ENCODE results near the gene KIF26B. TPM values are rescaled to one million over a fixed set of nuclear protein-coding genes. Genes with fewer than 3 reads are reported as not detected.

KIF26B gene
- total and polyA plus RNA-seq, 8 donors, result 0.27 to 4.5 (median 0.63) TPM

DNA sequence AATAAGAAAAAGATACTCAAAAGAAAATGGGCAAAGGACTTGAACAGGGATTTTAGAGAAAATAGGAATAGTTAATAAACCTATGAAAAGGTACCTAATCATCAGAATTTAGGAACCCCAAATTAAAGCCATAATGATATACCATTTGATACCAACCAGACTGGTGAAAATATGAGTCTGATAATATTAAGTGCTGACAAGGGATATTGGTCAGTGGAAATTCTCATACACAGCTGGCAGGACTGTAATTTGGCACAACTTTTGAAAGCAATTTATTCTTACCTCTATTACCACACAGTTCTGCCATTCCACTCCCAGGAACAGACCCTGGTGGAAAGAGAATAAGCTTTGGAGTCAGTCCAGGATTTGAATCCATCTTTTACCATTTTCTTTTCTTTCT is 111.3 kb downstream of the KIF26B start:
- no peaks in the 10 kb centered on the region for H3K4me1 ChIP-seq
- H3K9me3 ChIP-seq, result no peaks in the 10 kb centered on the region
- FAIRE-seq (no peak), DNase-seq (no peak), ATAC-seq (no peak)
- H3K27me3 ChIP-seq, result peaks cover 0 to 4% (median 0%) of the 10 kb centered on the region in 4 donors
- TF ChIP-seq, protein P1, sequence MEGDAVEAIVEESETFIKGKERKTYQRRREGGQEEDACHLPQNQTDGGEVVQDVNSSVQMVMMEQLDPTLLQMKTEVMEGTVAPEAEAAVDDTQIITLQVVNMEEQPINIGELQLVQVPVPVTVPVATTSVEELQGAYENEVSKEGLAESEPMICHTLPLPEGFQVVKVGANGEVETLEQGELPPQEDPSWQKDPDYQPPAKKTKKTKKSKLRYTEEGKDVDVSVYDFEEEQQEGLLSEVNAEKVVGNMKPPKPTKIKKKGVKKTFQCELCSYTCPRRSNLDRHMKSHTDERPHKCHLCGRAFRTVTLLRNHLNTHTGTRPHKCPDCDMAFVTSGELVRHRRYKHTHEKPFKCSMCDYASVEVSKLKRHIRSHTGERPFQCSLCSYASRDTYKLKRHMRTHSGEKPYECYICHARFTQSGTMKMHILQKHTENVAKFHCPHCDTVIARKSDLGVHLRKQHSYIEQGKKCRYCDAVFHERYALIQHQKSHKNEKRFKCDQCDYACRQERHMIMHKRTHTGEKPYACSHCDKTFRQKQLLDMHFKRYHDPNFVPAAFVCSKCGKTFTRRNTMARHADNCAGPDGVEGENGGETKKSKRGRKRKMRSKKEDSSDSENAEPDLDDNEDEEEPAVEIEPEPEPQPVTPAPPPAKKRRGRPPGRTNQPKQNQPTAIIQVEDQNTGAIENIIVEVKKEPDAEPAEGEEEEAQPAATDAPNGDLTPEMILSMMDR (IDR thresholded peaks at IDR 0.05), result no peak
- intact Hi-C loops (cut with DNase I), result no loop called here
- no peak overlapping the region for H3K27ac ChIP-seq
- H3K4me3 ChIP-seq, result no peak overlapping the region
- no peaks in the 10 kb centered on the region for H3K36me3 ChIP-seq

DNA sequence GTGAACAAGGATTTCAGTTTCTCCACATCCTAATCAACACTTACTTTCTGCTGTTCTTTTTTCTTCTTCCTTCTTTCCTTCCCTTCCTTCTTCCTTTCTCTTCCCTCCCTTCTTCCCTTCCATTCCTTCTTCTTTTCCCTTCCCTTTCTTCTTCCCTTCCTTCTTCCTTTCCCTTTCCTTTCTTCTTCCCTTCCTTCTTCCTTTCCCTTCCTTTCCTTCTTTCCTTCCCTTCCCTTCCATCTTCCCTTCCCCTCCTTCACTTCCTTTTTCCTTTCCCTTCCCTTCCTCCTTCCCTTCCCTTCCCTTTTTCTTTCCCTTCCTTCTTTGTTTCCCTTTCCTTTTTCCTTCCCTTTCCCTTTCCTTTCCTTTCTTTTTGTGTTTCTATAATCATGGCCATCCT is 115.3 kb downstream of the KIF26B start:
- Histone ChIP-seq H3K9me3 (no peaks in the 10 kb centered on the region), H3K4me1 (no peaks in the 10 kb centered on the region), H3K4me3 (no peak overlapping the region), H3K36me3 (no peaks in the 10 kb centered on the region), H3K27ac (no peak overlapping the region), H3K27me3 (peaks cover 0 to 4% (median 0%) of the 10 kb centered on the region in 4 donors)
- TF ChIP-seq, protein P1 (IDR thresholded peaks at IDR 0.05), result no peak
- intact Hi-C loops (cut with DNase I), result no loop called here
- ATAC-seq (no peak), DNase-seq (no peak), FAIRE-seq (no peak)

DNA sequence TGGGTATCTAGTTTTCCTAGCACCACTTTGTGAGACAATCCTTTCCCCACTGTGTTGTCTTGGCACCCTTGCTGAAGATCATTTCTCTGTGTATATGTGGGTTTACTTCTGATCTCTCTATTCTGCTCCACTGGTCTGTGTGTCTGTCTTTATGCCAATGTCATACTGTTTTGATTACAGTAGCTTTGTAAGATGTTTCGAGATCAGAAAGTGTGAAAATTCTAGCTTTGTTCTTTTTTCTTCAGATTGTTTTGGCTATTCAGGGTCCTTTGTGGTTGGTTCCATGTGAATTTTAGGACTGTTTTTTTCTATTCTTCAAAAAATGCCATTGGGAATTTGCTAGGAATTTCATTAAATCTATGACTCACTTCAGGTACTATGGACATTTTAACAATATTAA is 116.2 kb downstream of the KIF26B start:
- Histone ChIP-seq H3K9me3 (no peaks in the 10 kb centered on the region), H3K4me3 (no peak overlapping the region), H3K27ac (no peak overlapping the region), H3K36me3 (no peaks in the 10 kb centered on the region), H3K4me1 (no peaks in the 10 kb centered on the region), H3K27me3 (peaks cover 0 to 4% (median 0%) of the 10 kb centered on the region in 4 donors)
- FAIRE-seq (no peak), ATAC-seq (no peak), DNase-seq (no peak)
- intact Hi-C loops (cut with DNase I), result no loop called here
- WGBS, 2 donors, result 77 to 92% methylated on average over 1 of the region's 1 CpG
- TF ChIP-seq, protein P1 (IDR thresholded peaks at IDR 0.05), result no peak

DNA sequence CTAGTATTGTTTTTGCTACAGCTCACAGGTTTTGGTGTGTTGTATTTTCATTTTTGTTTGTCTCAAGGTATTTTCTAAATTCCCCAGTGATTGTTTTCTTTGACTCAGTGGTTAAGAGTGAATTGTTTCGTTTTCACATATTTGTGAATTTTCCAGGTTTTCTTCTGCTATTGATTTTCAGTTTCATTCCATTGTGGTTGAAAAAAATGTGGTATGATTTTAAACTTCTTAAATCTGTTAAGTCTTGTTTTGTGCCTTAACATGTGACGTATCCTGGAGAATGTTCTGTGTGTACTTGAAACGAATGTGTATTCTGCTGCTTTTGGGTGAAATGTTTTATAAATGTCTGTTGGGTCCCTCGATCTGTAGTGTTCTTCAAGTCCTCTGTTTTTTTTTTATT is 117.9 kb downstream of the KIF26B start:
- Histone ChIP-seq H3K27ac (no peak overlapping the region), H3K9me3 (no peaks in the 10 kb centered on the region), H3K4me1 (no peaks in the 10 kb centered on the region), H3K4me3 (no peak overlapping the region), H3K36me3 (no peaks in the 10 kb centered on the region), H3K27me3 (no peaks in the 10 kb centered on the region)
- DNase-seq (no peak), FAIRE-seq (no peak), ATAC-seq (no peak)
- TF ChIP-seq, protein P1 (IDR thresholded peaks at IDR 0.05), result no peak
- intact Hi-C loops (cut with DNase I), result no loop called here
- WGBS, 2 donors, result 63% methylated on average over 4 of the region's 4 CpGs

DNA sequence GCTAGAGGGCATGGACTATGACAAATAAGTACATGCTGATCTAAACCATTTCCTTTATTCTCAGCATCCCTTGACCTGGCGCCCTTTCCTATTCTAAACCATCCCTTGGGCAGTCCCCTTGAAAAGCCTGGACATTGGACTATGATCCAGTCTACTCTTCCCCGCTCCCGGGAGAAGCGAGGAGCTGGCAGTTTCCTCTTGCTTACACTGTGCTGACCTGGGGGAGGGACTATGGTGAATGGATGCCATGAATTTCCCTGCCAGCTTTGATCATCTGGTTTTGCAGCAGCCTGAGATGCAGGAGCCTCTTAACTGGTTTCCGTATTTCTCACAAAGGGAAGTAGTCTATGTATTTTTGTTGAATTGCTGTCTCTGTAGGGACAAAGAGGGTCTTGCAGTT is 121.7 kb downstream of the KIF26B start:
- DNase-seq (no peak), ATAC-seq (no peak), FAIRE-seq (no peak)
- intact Hi-C loops (cut with DNase I), result loop anchor here in 1 of 3 donors (5.0 kb wide), 1 partner anchor 119 kb away; no protein-coding TSS in a partner anchor
- TF ChIP-seq, protein P1 (IDR thresholded peaks at IDR 0.05), result no peak
- Histone ChIP-seq H3K36me3 (no peaks in the 10 kb centered on the region), H3K4me1 (no peaks in the 10 kb centered on the region), H3K27me3 (no peaks in the 10 kb centered on the region), H3K4me3 (no peak overlapping the region), H3K9me3 (no peaks in the 10 kb centered on the region), H3K27ac (no peak overlapping the region)
- WGBS, 2 donors, result 75 to 85% methylated on average over 5 of the region's 5 CpGs

Measured in pancreas (tissue), 10 donors.